HEK293 (cell line): ENCODE measurements around the gene PRKCZ.

Experiments used
- CTCF ChIA-PET: fragments of 350-600 bp; formaldehyde crosslinking; extraction: SDS; loops from one replicate; lab custom pipeline; 2021; ENCODE audit warnings: antibody characterized with exemption; lab: Yijun Ruan, JAX
- POLR2A ChIA-PET: fragments of 300-600 bp; formaldehyde crosslinking; extraction: SDS; loops from one replicate; lab custom pipeline; 2020; ENCODE audit warnings: antibody characterized with exemption, inconsistent platforms; lab: Yijun Ruan, JAX
- H3K27ac ChIP-seq: fragments of 200-500 bp; sonication (Bioruptor generic); 2 replicates; pipeline ENCODE4 v1.5.1; 2014; ENCODE audit warnings: low read depth, low read length, control low read depth, inconsistent platforms; ENCODE audit errors: extremely low read depth
- H3K36me3 ChIP-seq, 2 experiments: fragments of 200-500 bp in 1 of 2; sonication (Bioruptor generic) in 1 of 2; 1 replicate in 1 of 2; 2 replicates in 1 of 2; pipeline ENCODE4 v1.5.1; 2014 to 2017; ENCODE audit warnings: inconsistent platforms in 2 of 2, low read length in 2 of 2; ENCODE audit not compliant: control insufficient read depth in 2 of 2, insufficient read depth in 1 of 2
- H3K4me1 ChIP-seq: fragments of 200-500 bp; sonication (Bioruptor generic); 2 replicates; pipeline ENCODE4 v1.5.1; 2014; ENCODE audit warnings: mild to moderate bottlenecking, low read length, inconsistent platforms; ENCODE audit not compliant: control insufficient read depth, insufficient read depth
- H3K4me3 ChIP-seq: 2 replicates; pipeline ENCODE4 v1.5.1; 2011; ENCODE audit warnings: low read depth, mild to moderate bottlenecking, control low read depth, low read length, moderate library complexity
- H3K9me3 ChIP-seq: fragments of 200-500 bp; sonication (Bioruptor generic); 2 replicates; pipeline ENCODE4 v1.5.1; 2014; ENCODE audit warnings: low read depth, low read length, inconsistent platforms; ENCODE audit not compliant: control insufficient read depth, insufficient read depth
- ELK4 ChIP-seq: IDR thresholded peaks from 2 replicates; pipeline ENCODE4 v1.6.1; 2011; ENCODE audit warnings: mild to moderate bottlenecking, low read depth, low read length, borderline replicate concordance
- YY1 ChIP-seq: fragments of 450-650 bp; formaldehyde crosslinking; IDR thresholded peaks from 2 replicates; pipeline ENCODE4 v1.5.1; 2018; ENCODE audit warnings: missing biosample characterization, missing genetic modification characterization
- ZBTB44 ChIP-seq: fragments of 450-650 bp; IDR thresholded peaks from 2 replicates; pipeline ENCODE4 v1.5.1; 2018; ENCODE audit warnings: missing biosample characterization, mild to moderate bottlenecking, missing genetic modification characterization
- ZBTB49 ChIP-seq: fragments of 450-650 bp; formaldehyde crosslinking; IDR thresholded peaks from 2 replicates; pipeline ENCODE4 v1.5.1; 2016; ENCODE audit warnings: missing biosample characterization, missing genetic modification characterization, low read depth
- ZNF112 ChIP-seq: fragments of 450-650 bp; formaldehyde crosslinking; IDR thresholded peaks from 2 replicates; pipeline ENCODE4 v1.5.0; 2017; ENCODE audit warnings: missing biosample characterization, missing genetic modification characterization
- ZNF114 ChIP-seq: fragments of 450-650 bp; formaldehyde crosslinking; IDR thresholded peaks from 2 replicates; pipeline ENCODE4 v1.5.0; 2017; ENCODE audit warnings: missing biosample characterization, missing genetic modification characterization
- ZNF121 ChIP-seq: fragments of 450-650 bp; formaldehyde crosslinking; IDR thresholded peaks from 2 replicates; pipeline ENCODE4 v1.5.1; 2016; ENCODE audit warnings: missing biosample characterization, missing genetic modification characterization
- ZNF23 ChIP-seq: fragments of 450-650 bp; formaldehyde crosslinking; IDR thresholded peaks from 2 replicates; pipeline ENCODE4 v1.5.1; 2016; ENCODE audit warnings: missing biosample characterization, missing genetic modification characterization, borderline replicate concordance
- ZNF362 ChIP-seq: fragments of 450-650 bp; formaldehyde crosslinking; IDR thresholded peaks from 2 replicates; pipeline ENCODE4 v1.5.1; 2016; ENCODE audit warnings: missing biosample characterization, missing genetic modification characterization
- ZNF391 ChIP-seq: fragments of 450-650 bp; formaldehyde crosslinking; IDR thresholded peaks from 2 replicates; pipeline ENCODE4 v1.5.1; 2016; ENCODE audit warnings: low read depth, missing biosample characterization, missing genetic modification characterization, borderline replicate concordance
- ZNF433 ChIP-seq: fragments of 450-650 bp; formaldehyde crosslinking; IDR thresholded peaks from 2 replicates; pipeline ENCODE4 v1.5.1; 2016; ENCODE audit warnings: missing biosample characterization, missing genetic modification characterization, low read depth
- ZNF529 ChIP-seq: fragments of 450-650 bp; formaldehyde crosslinking; IDR thresholded peaks from 2 replicates; pipeline ENCODE4 v1.5.1; 2017; ENCODE audit warnings: missing genetic modification characterization, missing biosample characterization; ENCODE audit not compliant: insufficient replicate concordance
- ZNF623 ChIP-seq: fragments of 450-650 bp; formaldehyde crosslinking; IDR thresholded peaks from 2 replicates; pipeline ENCODE4 v1.5.1; 2016; ENCODE audit warnings: missing biosample characterization, missing genetic modification characterization
- ZNF629 ChIP-seq: fragments of 450-650 bp; formaldehyde crosslinking; IDR thresholded peaks from 2 replicates; pipeline ENCODE4 v1.5.1; 2017; ENCODE audit warnings: missing biosample characterization, missing genetic modification characterization
- ZNF785 ChIP-seq: fragments of 450-650 bp; formaldehyde crosslinking; IDR thresholded peaks from 2 replicates; pipeline ENCODE4 v1.5.1; 2016; ENCODE audit warnings: missing biosample characterization, missing genetic modification characterization
- TF ChIP-seq, protein P1 (sequence below): fragments of 450-650 bp; formaldehyde crosslinking; conservative IDR thresholded peaks from 2 replicates; pipeline ENCODE4 v1.5.1; 2016; ENCODE audit warnings: low read depth, missing biosample characterization, missing genetic modification characterization
- TF ChIP-seq, protein P2 (sequence below): fragments of 450-650 bp; formaldehyde crosslinking; IDR thresholded peaks from 2 replicates; pipeline ENCODE4 v1.5.1; 2016; ENCODE audit warnings: missing biosample characterization, missing genetic modification characterization
- TF ChIP-seq, protein P3 (sequence below): fragments of 450-650 bp; formaldehyde crosslinking; IDR thresholded peaks from 2 replicates; pipeline ENCODE4 v1.5.1; 2016; ENCODE audit warnings: missing biosample characterization, missing genetic modification characterization

Gene PRKCZ

GRCh38 chr1:2174348-2175054 is 124.3 kb downstream of the PRKCZ start (continued):
- TF ChIP-seq, protein P1, sequence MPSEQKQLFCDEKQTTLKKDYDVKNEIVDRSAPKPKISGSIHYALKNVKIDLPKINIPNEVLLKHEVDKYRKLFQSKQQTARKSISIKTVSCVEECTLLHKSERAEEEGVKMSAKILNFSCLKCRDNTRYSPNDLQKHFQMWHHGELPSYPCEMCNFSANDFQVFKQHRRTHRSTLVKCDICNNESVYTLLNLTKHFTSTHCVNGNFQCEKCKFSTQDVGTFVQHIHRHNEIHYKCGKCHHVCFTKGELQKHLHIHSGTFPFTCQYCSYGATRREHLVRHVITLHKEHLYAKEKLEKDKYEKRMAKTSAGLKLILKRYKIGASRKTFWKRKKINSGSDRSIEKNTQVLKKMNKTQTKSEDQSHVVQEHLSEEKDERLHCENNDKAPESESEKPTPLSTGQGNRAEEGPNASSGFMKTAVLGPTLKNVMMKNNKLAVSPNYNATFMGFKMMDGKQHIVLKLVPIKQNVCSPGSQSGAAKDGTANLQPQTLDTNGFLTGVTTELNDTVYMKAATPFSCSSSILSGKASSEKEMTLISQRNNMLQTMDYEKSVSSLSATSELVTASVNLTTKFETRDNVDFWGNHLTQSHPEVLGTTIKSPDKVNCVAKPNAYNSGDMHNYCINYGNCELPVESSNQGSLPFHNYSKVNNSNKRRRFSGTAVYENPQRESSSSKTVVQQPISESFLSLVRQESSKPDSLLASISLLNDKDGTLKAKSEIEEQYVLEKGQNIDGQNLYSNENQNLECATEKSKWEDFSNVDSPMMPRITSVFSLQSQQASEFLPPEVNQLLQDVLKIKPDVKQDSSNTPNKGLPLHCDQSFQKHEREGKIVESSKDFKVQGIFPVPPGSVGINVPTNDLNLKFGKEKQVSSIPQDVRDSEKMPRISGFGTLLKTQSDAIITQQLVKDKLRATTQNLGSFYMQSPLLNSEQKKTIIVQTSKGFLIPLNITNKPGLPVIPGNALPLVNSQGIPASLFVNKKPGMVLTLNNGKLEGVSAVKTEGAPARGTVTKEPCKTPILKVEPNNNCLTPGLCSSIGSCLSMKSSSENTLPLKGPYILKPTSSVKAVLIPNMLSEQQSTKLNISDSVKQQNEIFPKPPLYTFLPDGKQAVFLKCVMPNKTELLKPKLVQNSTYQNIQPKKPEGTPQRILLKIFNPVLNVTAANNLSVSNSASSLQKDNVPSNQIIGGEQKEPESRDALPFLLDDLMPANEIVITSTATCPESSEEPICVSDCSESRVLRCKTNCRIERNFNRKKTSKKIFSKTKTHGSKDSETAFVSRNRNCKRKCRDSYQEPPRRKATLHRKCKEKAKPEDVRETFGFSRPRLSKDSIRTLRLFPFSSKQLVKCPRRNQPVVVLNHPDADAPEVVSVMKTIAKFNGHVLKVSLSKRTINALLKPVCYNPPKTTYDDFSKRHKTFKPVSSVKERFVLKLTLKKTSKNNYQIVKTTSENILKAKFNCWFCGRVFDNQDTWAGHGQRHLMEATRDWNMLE, result no peak

- Histone ChIP-seq H3K9me3 (no peaks in the 10 kb centered on the region), H3K36me3 (peaks cover 0 to 65% of the 10 kb centered on the region in 2 experiments; a peak in 1 of 3 replicates), H3K4me1 (no peaks in the 10 kb centered on the region), H3K4me3 (no peak overlapping the region), H3K27ac (no peak overlapping the region)
- CTCF ChIA-PET, result interaction anchor here (0.7 to 3.3 kb wide), 30 partner anchors 8 to 231 kb away, joined by 3 to 37 read pairs (median 5); partner anchors contain the start of genes GABRD, MORN1 and RER1
- POLR2A ChIA-PET, result interaction anchor here (0.8 to 0.9 kb wide), 2 partner anchors 15 to 35 kb away, joined by 3 read pairs; no protein-coding TSS in a partner anchor
- TF ChIP-seq ZNF23 (tag by site-specific recombination) (no peak), ZNF623 (no peak), ZNF114 (tag by site-specific recombination) (no peak), ZNF362 (tag by site-specific recombination) (no peak), ZNF121 (tag by site-specific recombination) (no peak), ZNF785 (no peak), ZNF112 (tag by site-specific recombination) (no peak), ZNF629 (tag by site-specific recombination) (no peak), ZBTB49 (tag by site-specific recombination) (no peak), YY1 (tag by site-specific recombination) (no peak), ELK4 (no peak), ZNF529 (tag by site-specific recombination) (no peak), ZNF391 (tag by site-specific recombination) (no peak), ZNF433 (no peak), ZBTB44 (no peak)
- TF ChIP-seq, protein P2, sequence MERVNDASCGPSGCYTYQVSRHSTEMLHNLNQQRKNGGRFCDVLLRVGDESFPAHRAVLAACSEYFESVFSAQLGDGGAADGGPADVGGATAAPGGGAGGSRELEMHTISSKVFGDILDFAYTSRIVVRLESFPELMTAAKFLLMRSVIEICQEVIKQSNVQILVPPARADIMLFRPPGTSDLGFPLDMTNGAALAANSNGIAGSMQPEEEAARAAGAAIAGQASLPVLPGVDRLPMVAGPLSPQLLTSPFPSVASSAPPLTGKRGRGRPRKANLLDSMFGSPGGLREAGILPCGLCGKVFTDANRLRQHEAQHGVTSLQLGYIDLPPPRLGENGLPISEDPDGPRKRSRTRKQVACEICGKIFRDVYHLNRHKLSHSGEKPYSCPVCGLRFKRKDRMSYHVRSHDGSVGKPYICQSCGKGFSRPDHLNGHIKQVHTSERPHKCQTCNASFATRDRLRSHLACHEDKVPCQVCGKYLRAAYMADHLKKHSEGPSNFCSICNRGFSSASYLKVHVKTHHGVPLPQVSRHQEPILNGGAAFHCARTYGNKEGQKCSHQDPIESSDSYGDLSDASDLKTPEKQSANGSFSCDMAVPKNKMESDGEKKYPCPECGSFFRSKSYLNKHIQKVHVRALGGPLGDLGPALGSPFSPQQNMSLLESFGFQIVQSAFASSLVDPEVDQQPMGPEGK (tag by site-specific recombination), result no peak
- TF ChIP-seq, protein P3, sequence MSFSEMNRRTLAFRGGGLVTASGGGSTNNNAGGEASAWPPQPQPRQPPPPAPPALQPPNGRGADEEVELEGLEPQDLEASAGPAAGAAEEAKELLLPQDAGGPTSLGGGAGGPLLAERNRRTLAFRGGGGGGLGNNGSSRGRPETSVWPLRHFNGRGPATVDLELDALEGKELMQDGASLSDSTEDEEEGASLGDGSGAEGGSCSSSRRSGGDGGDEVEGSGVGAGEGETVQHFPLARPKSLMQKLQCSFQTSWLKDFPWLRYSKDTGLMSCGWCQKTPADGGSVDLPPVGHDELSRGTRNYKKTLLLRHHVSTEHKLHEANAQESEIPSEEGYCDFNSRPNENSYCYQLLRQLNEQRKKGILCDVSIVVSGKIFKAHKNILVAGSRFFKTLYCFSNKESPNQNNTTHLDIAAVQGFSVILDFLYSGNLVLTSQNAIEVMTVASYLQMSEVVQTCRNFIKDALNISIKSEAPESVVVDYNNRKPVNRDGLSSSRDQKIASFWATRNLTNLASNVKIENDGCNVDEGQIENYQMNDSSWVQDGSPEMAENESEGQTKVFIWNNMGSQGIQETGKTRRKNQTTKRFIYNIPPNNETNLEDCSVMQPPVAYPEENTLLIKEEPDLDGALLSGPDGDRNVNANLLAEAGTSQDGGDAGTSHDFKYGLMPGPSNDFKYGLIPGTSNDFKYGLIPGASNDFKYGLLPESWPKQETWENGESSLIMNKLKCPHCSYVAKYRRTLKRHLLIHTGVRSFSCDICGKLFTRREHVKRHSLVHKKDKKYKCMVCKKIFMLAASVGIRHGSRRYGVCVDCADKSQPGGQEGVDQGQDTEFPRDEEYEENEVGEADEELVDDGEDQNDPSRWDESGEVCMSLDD (tag by site-specific recombination), result no peak
These were observed 124.8 kb downstream of the PRKCZ start for GRCh38 chr1:2175055-2175414.
